Psoas muscle (tissue), 8 donors: ENCODE data around the gene NAXD. TPM values are rescaled to one million over a fixed set of nuclear protein-coding genes. Genes with fewer than 3 reads are reported as not detected.

Experiments
- ATAC-seq, 4 donors: fragments of 200-7000 bp; cut with Tn5 transposase; one replicate each; pipeline ENCODE4 v1.9.1; 2020; ENCODE audit warnings: moderate library complexity in 3 of 4, mild to moderate bottlenecking in 2 of 4
- DNase-seq, 2 donors: peaks; one replicate each; pipeline ENCODE4 v3.0.0-alpha.2; 2020
- H3K27ac ChIP-seq: fragments of 200-600 bp; one replicate; pipeline ENCODE4 v1.8.0; 2022
- H3K27me3 ChIP-seq, 3 donors: fragments of 200-600 bp in 1 of 3; one replicate each; pipeline versions ENCODE4 v1.6.1 to v1.8.0; 2013 to 2022; ENCODE audit warnings: low read length in 2 of 3, mild to moderate bottlenecking in 2 of 3, moderate library complexity in 1 of 3; ENCODE audit not compliant: insufficient read depth in 3 of 3
- H3K36me3 ChIP-seq, 2 donors: fragments of 200-600 bp in 1 of 2; one replicate each; pipeline versions ENCODE4 v1.6.1 to v1.8.0; 2013 to 2022; ENCODE audit warnings: low read depth in 1 of 2, mild to moderate bottlenecking in 1 of 2, moderate library complexity in 1 of 2; ENCODE audit not compliant: insufficient read depth in 1 of 2
- H3K4me1 ChIP-seq: fragments of 200-600 bp; one replicate; pipeline ENCODE4 v1.8.0; 2022
- H3K4me3 ChIP-seq: fragments of 200-600 bp; one replicate; pipeline ENCODE4 v1.8.0; 2022; ENCODE audit warnings: mild to moderate bottlenecking
- H3K9me3 ChIP-seq: fragments of 200-600 bp; one replicate; pipeline ENCODE4 v1.8.0; 2022
- CTCF ChIP-seq: fragments of 200-600 bp; IDR thresholded peaks from one replicate; pipeline ENCODE4 v1.8.0; 2022; ENCODE audit warnings: antibody characterized with exemption
- WGBS, 3 donors: extraction: QIAGEN DNeasy Blood & Tissue Kit; methylation state at CpG; one replicate each; pipeline versions ENCODE4 v1.1.6 to v1.1.7; 2013; 5-methylcytosine and 5-hydroxymethylcytosine counted together
- intact Hi-C, 2 donors: fragments of 100-400 bp; cut with DNase I; formaldehyde crosslinking; loops; one replicate each; pipeline versions ENCODE4 v1.11.0 to v1.14.2; 2022
- polyA plus RNA-seq, 3 donors: library from polyadenylated mRNA; stranded (reverse); fragments of 200-250 nt; gene quantifications; one replicate each; pipeline ENCODE4 v1.2.3, GENCODE V29; 2013
- total RNA-seq, 4 donors: library from RNA; stranded (reverse); fragmentation: NEBNext Ultra II Directional in 2 of 4; extraction: Animal tissue kit (Norgen Biotek cat#: 25700) in 2 of 4; gene quantifications; one replicate each; pipeline versions ENCODE4 v1.2.1 to v1.2.4, GENCODE V29; 2021 to 2023
- donor health status: healthy with polysubstance abuse.
- donor health status: DM: no; HTN: no; CAD: no; lungs with moderate emphysema.
- donor health status: Bipolar disorder and iron deficiency.
- donor health status: healthy.
- donor health status: DM: yes; HTN: yes; CAD: no.
- donor health status: DM: no; HTN: no; CAD: no.
- donor health status: DM: no; HTN: no; CAD: no.
- donor health status: DM: yes; HTN: yes; CAD: no.

The NAXD gene
- total and polyA plus RNA-seq, 7 donors = 26.0 to 59.2 (median 29.6) TPM

GRCh38 chr13:110634558-110634957, 19.2 kb downstream of the NAXD start:
- TF ChIP-seq CTCF = no peak
- intact Hi-C loops = no loop called here
- Histone ChIP-seq H3K27me3 (no peaks in the 10 kb centered on the region), H3K4me1 (peaks cover 25% of the 10 kb centered on the region), H3K4me3 (no peak overlapping the region), H3K27ac (no peak overlapping the region), H3K9me3 (no peaks in the 10 kb centered on the region), H3K36me3 (peaks cover 0 to 72% of the 10 kb centered on the region in 2 donors)
- WGBS, 3 donors = 87 to 93% (median 88%) methylated on average over 19 of the region's 19 CpGs
- ATAC-seq (peak in 1 of 4 donors; percentile 29), DNase-seq (no peak)

GRCh38 chr13:110635405-110636002, 20.2 kb downstream of the NAXD start:
- H3K4me3 ChIP-seq = no peak overlapping the region
- ATAC-seq (peak in 1 of 4 donors; percentile 15), DNase-seq (no peak)
- no peak for TF ChIP-seq CTCF
- intact Hi-C loops = no loop called here
- no peaks in the 10 kb centered on the region for H3K9me3 ChIP-seq
- H3K4me1 ChIP-seq = peaks cover 17% of the 10 kb centered on the region
- no peaks in the 10 kb centered on the region for H3K27me3 ChIP-seq
- H3K27ac ChIP-seq = no peak overlapping the region
- 80 to 84% (median 80%) methylated on average over 19 of the region's 19 CpGs for WGBS, 3 donors
- peaks cover 0 to 80% of the 10 kb centered on the region in 2 donors for H3K36me3 ChIP-seq

- DNase-seq (no peak), ATAC-seq (no peak)
- intact Hi-C loops = no loop called here
- Histone ChIP-seq H3K4me3 (no peak overlapping the region), H3K4me1 (peaks cover 16% of the 10 kb centered on the region), H3K27ac (no peak overlapping the region), H3K27me3 (no peaks in the 10 kb centered on the region), H3K36me3 (peaks cover 2 to 84% of the 10 kb centered on the region in 2 donors), H3K9me3 (no peaks in the 10 kb centered on the region)
- 76 to 87% (median 78%) methylated on average over 16 of the region's 16 CpGs for WGBS, 3 donors
- TF ChIP-seq CTCF = no peak
Observed at GRCh38 chr13:110636053-110636475, 20.7 kb downstream of the NAXD start.

GRCh38 chr13:110636701-110637201, 21.4 kb downstream of the NAXD start:
- no peak overlapping the region for H3K27ac ChIP-seq
- peaks cover 5 to 84% of the 10 kb centered on the region in 2 donors for H3K36me3 ChIP-seq
- peaks cover 12% of the 10 kb centered on the region for H3K4me1 ChIP-seq
- H3K9me3 ChIP-seq = no peaks in the 10 kb centered on the region
- no peaks in the 10 kb centered on the region for H3K27me3 ChIP-seq
- H3K4me3 ChIP-seq = no peak overlapping the region
- DNase-seq (no peak), ATAC-seq (no peak)
- TF ChIP-seq CTCF = no peak
- 86 to 93% (median 89%) methylated on average over 14 of the region's 14 CpGs for WGBS, 3 donors
- intact Hi-C loops = no loop called here

GRCh38 chr13:110637275-110637674, 21.9 kb downstream of the NAXD start:
- Histone ChIP-seq H3K27me3 (no peaks in the 10 kb centered on the region), H3K27ac (no peak overlapping the region), H3K4me3 (no peak overlapping the region), H3K9me3 (no peaks in the 10 kb centered on the region), H3K36me3 (peaks cover 5 to 86% of the 10 kb centered on the region in 2 donors), H3K4me1 (peaks cover 12% of the 10 kb centered on the region)
- TF ChIP-seq CTCF = no peak
- intact Hi-C loops = no loop called here
- DNase-seq (no peak), ATAC-seq (no peak)
- WGBS, 3 donors = 83 to 88% (median 83%) methylated on average over 6 of the region's 6 CpGs
